Measurements from ENCODE around the gene MAGI1.

Gene MAGI1

DNA sequence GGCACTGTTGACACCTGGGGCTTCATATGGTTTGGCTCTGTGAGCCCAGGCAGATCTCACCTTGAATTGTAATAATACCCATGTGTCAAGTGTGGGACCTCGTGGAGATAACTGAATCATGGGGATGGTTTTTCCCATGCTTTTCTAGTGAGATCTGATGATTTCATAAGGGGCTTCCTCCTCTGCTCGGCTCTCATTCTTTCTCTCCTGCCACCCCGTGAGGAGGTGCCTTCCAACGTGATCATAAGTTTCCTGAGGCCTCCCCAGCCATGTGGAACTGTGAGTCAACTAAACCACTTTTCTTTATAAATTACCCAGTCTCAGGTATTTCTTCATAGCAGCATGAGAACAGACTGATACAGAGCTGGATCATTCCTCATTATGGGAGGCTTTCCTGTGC lies 695.0 kb downstream of the MAGI1 start:
- no peaks in the 10 kb centered on the region for H3K9me3 ChIP-seq (ENCODE audit: control insufficient read depth, low read depth, low read length)
- no peak overlapping the region for H3K27ac ChIP-seq (ENCODE audit: low read length)
- no peak overlapping the region for H3K4me3 ChIP-seq (ENCODE audit: low read length)
- H3K4me1 ChIP-seq (ENCODE audit: control insufficient read depth, low read depth, low read length) = peaks cover 27% of the 10 kb centered on the region
- H3K9ac ChIP-seq (ENCODE audit: low read length) = no peak overlapping the region
- no peaks in the 10 kb centered on the region for H3K27me3 ChIP-seq (ENCODE audit: control insufficient read depth, insufficient read depth, low read length)
- H3K36me3 ChIP-seq (ENCODE audit: control insufficient read depth, low read depth, low read length) = no peaks in the 10 kb centered on the region

DNA sequence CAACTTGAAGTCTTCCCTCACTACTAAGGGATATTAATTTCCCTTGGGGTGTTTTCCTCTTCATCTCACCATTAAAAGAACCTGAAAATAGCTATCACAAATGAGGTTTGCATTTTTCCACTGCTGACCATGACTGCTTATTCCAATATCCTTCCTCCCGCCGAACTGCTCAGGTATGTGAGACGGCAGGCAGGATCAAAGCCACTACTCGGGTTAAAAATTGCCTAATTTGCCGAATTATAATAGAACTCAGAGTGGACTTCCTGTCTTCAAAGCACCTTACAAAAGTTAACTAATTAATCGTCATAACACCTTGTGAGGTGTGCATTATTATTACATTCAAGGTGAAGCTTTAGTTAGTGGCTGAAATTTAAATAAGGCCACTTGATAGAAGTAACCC lies 695.7 kb downstream of the MAGI1 start:
- H3K9me3 ChIP-seq (ENCODE audit: control insufficient read depth, low read depth, low read length) = no peaks in the 10 kb centered on the region
- H3K27ac ChIP-seq (ENCODE audit: low read length) = no peak overlapping the region
- H3K36me3 ChIP-seq (ENCODE audit: control insufficient read depth, low read depth, low read length) = no peaks in the 10 kb centered on the region
- H3K27me3 ChIP-seq (ENCODE audit: control insufficient read depth, insufficient read depth, low read length) = no peaks in the 10 kb centered on the region
- peaks cover 27% of the 10 kb centered on the region for H3K4me1 ChIP-seq (ENCODE audit: control insufficient read depth, low read depth, low read length)
- H3K4me3 ChIP-seq (ENCODE audit: low read length) = no peak overlapping the region
- no peak overlapping the region for H3K9ac ChIP-seq (ENCODE audit: low read length)

DNA sequence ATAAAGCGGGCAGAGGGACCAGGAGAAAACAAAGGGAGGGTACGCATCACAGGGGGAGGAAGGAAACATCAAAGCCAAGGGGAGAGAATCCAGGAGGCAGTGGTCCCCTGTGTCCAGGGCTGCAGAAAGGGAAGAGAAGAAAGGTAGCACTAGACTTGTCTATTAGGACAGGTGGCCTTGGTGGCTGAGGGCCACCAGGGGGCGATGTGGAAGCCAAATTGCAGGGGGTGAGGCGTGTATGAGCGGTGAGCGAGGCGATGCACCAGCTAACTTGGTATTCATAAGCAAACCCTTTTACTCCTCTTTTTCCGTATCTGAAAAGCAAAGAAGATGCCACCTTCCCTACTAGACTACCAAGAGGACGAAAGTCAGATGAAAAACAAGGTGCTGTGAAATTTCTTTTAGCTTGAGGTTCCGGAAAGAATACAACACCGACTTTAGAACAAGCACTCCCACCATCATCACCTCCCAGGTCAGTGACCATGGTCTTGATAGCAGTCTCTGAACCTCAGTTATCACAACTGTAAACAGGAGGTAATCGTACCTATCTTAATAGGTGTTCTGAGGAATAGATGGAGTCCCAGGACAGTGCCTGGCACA lies 696.5 kb downstream of the MAGI1 start:
- Histone ChIP-seq H3K4me1 (ENCODE audit: control insufficient read depth, low read depth, low read length) (peaks cover 27% of the 10 kb centered on the region), H3K9ac (ENCODE audit: low read length) (no peak overlapping the region), H3K4me3 (ENCODE audit: low read length) (no peak overlapping the region), H3K9me3 (ENCODE audit: control insufficient read depth, low read depth, low read length) (no peaks in the 10 kb centered on the region), H3K36me3 (ENCODE audit: control insufficient read depth, low read depth, low read length) (no peaks in the 10 kb centered on the region), H3K27me3 (ENCODE audit: control insufficient read depth, insufficient read depth, low read length) (no peaks in the 10 kb centered on the region), H3K27ac (ENCODE audit: low read length) (no peak overlapping the region)

DNA sequence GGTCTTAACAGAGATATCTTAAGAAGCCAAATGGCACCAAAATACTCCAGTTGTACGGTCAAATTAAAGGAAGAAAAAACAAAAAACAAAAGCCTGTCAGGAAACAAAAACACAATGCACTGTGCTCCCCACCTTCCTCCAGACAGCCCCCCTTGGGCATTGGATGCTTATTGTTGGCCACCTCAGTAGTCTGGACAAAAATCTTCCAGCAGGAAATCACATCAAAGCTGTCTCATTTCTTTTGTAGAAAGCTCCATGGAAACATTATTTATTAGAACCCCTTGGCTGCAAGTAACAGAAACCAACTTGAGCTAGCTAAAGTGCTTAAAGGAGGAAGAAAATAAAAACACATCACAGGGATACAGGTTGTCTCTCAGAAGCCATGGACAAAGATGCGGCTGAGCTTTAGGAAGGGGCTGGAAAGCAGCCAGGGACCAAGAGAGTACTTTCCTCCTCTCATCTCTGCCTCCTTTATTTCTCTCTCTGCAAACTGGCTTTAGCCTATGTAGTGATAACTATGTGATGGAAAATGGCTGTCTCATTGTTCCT lies 699.5 kb downstream of the MAGI1 start:
- H3K36me3 ChIP-seq (ENCODE audit: control insufficient read depth, low read depth, low read length) = no peaks in the 10 kb centered on the region
- H3K9ac ChIP-seq (ENCODE audit: low read length) = no peak overlapping the region
- no peak overlapping the region for H3K27ac ChIP-seq (ENCODE audit: low read length)
- H3K4me3 ChIP-seq (ENCODE audit: low read length) = no peak overlapping the region
- H3K9me3 ChIP-seq (ENCODE audit: control insufficient read depth, low read depth, low read length) = no peaks in the 10 kb centered on the region
- H3K4me1 ChIP-seq (ENCODE audit: control insufficient read depth, low read depth, low read length) = peaks cover 20% of the 10 kb centered on the region
- H3K27me3 ChIP-seq (ENCODE audit: control insufficient read depth, insufficient read depth, low read length) = no peaks in the 10 kb centered on the region

DNA sequence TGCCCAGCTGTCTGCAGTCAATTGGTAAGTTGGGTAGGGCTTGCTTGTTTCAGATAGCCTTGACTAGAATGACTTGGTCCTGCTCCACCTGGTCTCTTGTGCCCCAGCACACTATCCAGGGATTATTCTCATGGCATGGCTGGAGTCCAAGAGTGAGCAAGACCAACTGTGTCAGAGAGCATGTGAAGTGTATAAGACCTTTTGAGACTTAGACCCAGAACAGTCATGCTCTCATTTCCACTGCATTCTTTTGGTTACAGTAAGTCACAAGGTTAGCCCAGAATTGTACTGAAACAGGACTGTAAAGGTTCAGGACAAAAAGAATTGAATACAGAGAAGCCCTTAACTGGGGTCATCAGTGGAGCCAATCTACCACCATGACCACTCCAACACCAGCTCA lies 700.1 kb downstream of the MAGI1 start:
- H3K9ac ChIP-seq (ENCODE audit: low read length) = no peak overlapping the region
- no peak overlapping the region for H3K4me3 ChIP-seq (ENCODE audit: low read length)
- H3K36me3 ChIP-seq (ENCODE audit: control insufficient read depth, low read depth, low read length) = no peaks in the 10 kb centered on the region
- no peaks in the 10 kb centered on the region for H3K9me3 ChIP-seq (ENCODE audit: control insufficient read depth, low read depth, low read length)
- H3K27me3 ChIP-seq (ENCODE audit: control insufficient read depth, insufficient read depth, low read length) = no peaks in the 10 kb centered on the region
- no peak overlapping the region for H3K27ac ChIP-seq (ENCODE audit: low read length)
- H3K4me1 ChIP-seq (ENCODE audit: control insufficient read depth, low read depth, low read length) = peaks cover 18% of the 10 kb centered on the region

DNA sequence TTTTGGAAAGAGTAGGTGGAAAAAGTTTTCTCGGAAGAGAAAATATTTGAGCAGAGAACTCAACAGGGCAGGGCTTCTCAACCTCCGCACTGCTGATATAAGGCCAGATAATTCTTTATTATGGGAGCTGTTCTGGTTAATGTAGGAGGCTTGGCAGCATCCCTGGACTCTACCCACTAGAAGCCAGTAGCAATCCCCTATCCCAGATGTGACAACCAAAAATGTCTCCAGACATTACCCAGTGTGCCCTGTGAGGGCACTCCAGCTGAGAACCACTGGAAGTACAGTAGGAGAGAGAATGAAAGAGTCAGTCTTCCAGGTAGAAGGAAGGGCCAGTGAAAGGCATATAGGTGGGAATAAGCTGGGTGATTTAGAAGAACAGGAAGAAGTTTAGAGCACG lies 703.1 kb downstream of the MAGI1 start:
- H3K4me1 ChIP-seq (ENCODE audit: control insufficient read depth, low read depth, low read length) = peaks cover 10% of the 10 kb centered on the region
- H3K9me3 ChIP-seq (ENCODE audit: control insufficient read depth, low read depth, low read length) = no peaks in the 10 kb centered on the region
- no peak overlapping the region for H3K27ac ChIP-seq (ENCODE audit: low read length)
- no peaks in the 10 kb centered on the region for H3K36me3 ChIP-seq (ENCODE audit: control insufficient read depth, low read depth, low read length)
- no peaks in the 10 kb centered on the region for H3K27me3 ChIP-seq (ENCODE audit: control insufficient read depth, insufficient read depth, low read length)
- H3K9ac ChIP-seq (ENCODE audit: low read length) = no peak overlapping the region
- no peak overlapping the region for H3K4me3 ChIP-seq (ENCODE audit: low read length)

DNA sequence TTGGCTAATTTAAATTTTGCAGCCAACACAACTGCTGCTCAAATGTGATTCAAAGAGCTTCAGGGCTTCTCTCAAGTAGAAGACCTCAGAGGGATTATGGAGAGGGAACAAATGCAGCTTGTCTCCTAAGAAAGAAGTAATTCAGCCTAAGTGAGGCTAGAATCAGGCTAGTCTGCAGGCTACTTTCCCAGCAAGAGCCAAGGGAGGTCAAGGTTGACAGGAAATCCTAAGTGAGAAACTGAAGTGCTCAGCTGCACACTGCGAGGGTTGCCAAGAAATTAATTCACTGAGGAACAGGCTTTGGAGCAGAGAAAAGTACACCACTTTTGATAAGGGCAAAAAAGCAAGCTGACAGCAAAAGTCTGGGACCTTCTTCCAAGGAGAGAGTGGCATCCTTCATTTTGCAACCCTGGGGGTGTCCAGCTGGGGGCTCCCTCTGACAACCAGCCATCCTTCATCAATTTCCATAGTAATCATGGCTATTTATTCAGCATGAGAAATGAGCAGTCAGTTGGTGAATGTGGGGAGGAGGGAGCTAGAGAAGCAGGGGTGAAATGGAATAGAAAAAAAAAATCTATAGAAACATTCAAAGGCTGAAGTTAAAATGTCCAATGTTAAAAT lies 704.6 kb downstream of the MAGI1 start:
- Histone ChIP-seq H3K4me3 (ENCODE audit: low read length) (no peak overlapping the region), H3K9ac (ENCODE audit: low read length) (no peak overlapping the region), H3K4me1 (ENCODE audit: control insufficient read depth, low read depth, low read length) (peaks cover 10% of the 10 kb centered on the region), H3K9me3 (ENCODE audit: control insufficient read depth, low read depth, low read length) (no peaks in the 10 kb centered on the region), H3K27me3 (ENCODE audit: control insufficient read depth, insufficient read depth, low read length) (no peaks in the 10 kb centered on the region), H3K27ac (ENCODE audit: low read length) (no peak overlapping the region), H3K36me3 (ENCODE audit: control insufficient read depth, low read depth, low read length) (no peaks in the 10 kb centered on the region)

DNA sequence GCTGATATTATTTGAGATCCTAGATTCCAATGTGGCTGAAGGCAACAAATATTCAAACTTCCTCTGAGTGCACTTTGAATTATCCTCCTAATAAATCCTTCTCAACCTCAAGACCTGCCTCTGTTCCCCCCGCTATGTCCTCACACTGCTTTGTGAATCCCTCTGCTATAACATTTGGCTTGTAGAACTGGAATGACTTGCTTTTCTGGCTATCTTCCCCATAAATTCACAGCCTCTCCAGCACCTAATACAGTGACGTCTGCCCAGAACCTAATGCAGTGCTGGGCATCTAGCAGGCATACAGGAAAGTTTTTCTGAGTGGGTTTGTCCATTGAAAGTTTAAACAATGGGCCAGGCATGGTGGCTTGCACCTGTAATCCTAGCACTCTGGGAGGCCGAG lies 707.0 kb downstream of the MAGI1 start:
- H3K27me3 ChIP-seq (ENCODE audit: control insufficient read depth, insufficient read depth, low read length) = no peaks in the 10 kb centered on the region
- H3K9ac ChIP-seq (ENCODE audit: low read length) = no peak overlapping the region
- no peak overlapping the region for H3K27ac ChIP-seq (ENCODE audit: low read length)
- no peaks in the 10 kb centered on the region for H3K9me3 ChIP-seq (ENCODE audit: control insufficient read depth, low read depth, low read length)
- no peaks in the 10 kb centered on the region for H3K36me3 ChIP-seq (ENCODE audit: control insufficient read depth, low read depth, low read length)
- no peak overlapping the region for H3K4me3 ChIP-seq (ENCODE audit: low read length)
- H3K4me1 ChIP-seq (ENCODE audit: control insufficient read depth, low read depth, low read length) = peaks cover 10% of the 10 kb centered on the region

DNA sequence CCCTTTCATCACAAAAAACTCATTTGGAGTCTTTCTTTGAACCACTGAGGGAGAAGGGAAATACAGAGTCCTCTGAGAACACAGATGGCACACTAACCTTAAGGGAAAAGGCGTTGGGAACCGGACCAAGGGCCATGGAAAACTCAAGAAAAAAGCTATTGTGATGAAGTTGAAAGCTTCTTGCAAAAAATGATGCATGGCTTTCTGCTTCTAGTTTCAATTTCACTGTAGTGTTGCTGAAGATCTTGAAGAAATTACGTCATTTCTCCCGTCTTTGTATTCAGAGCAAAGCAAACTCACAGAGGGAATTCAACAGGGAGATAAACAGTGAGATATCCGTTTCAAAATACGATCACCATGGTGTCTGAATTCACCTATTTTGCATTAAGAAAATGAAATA lies 708.6 kb downstream of the MAGI1 start:
- no peaks in the 10 kb centered on the region for H3K9me3 ChIP-seq (ENCODE audit: control insufficient read depth, low read depth, low read length)
- no peak overlapping the region for H3K27ac ChIP-seq (ENCODE audit: low read length)
- no peaks in the 10 kb centered on the region for H3K27me3 ChIP-seq (ENCODE audit: control insufficient read depth, insufficient read depth, low read length)
- no peak overlapping the region for H3K4me3 ChIP-seq (ENCODE audit: low read length)
- peaks cover 10% of the 10 kb centered on the region for H3K4me1 ChIP-seq (ENCODE audit: control insufficient read depth, low read depth, low read length)
- no peaks in the 10 kb centered on the region for H3K36me3 ChIP-seq (ENCODE audit: control insufficient read depth, low read depth, low read length)
- H3K9ac ChIP-seq (ENCODE audit: low read length) = no peak overlapping the region

DNA sequence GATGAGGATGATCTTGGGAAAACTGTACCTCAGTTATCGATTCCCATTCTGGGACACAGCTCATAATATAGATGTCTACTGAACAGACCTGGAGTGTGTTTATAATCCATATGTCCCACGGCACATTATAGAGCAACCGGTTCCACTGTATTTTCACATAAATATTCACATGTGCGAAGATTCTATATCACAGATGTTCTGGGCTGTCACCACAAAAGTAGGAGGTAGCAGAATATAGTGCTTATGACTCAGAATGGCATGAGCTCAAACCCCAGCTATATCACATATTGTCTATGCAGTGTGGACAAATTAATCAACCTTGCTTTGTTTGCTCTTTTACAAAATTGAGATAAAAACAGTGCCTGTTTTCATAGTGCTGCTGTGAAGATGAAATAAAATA lies 710.6 kb downstream of the MAGI1 start:
- Histone ChIP-seq H3K27ac (ENCODE audit: low read length) (no peak overlapping the region), H3K9me3 (ENCODE audit: control insufficient read depth, low read depth, low read length) (no peaks in the 10 kb centered on the region), H3K4me1 (ENCODE audit: control insufficient read depth, low read depth, low read length) (no peaks in the 10 kb centered on the region), H3K36me3 (ENCODE audit: control insufficient read depth, low read depth, low read length) (no peaks in the 10 kb centered on the region), H3K27me3 (ENCODE audit: control insufficient read depth, insufficient read depth, low read length) (no peaks in the 10 kb centered on the region), H3K9ac (ENCODE audit: low read length) (no peak overlapping the region), H3K4me3 (ENCODE audit: low read length) (no peak overlapping the region)

DNA sequence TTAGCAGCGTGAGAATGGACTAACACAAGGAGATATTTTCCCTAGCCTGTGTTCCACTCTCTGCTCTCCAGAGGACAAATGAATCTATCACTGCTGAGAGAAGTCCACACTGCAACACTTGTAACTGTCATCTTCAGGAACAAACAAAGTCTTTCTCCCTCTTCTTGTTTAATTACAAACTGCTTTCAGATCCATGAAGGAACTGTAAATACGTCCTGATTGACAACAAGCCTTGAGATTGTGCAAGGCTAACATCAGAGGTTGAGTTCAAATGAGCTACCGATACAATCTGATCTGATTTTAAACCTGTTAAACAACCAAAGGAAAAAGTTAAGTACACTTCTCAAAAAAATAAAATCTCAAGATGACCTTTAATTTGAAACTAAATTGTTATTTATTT lies 712.1 kb downstream of the MAGI1 start:
- Histone ChIP-seq H3K4me1 (ENCODE audit: control insufficient read depth, low read depth, low read length) (no peaks in the 10 kb centered on the region), H3K4me3 (ENCODE audit: low read length) (no peak overlapping the region), H3K27me3 (ENCODE audit: control insufficient read depth, insufficient read depth, low read length) (no peaks in the 10 kb centered on the region), H3K27ac (ENCODE audit: low read length) (no peak overlapping the region), H3K9me3 (ENCODE audit: control insufficient read depth, low read depth, low read length) (no peaks in the 10 kb centered on the region), H3K36me3 (ENCODE audit: control insufficient read depth, low read depth, low read length) (no peaks in the 10 kb centered on the region), H3K9ac (ENCODE audit: low read length) (no peak overlapping the region)

DNA sequence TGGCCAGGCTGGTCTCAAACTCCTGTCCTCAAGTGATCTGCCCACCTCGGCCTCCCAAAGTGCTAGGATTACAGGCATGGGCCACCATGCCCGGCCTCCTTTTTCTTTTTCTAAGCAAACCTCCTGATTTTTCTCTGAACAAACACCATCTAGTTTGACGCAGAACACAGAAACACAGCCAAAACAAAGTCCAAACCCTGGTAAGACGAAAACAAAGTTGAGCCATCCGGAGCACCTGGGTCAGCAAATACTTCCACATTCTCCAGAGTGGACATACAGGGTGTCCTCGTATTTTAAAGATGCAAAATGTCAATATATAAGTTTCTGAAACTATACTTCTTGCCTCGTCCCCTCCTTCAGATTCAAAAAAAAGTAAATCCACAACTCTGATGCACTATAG lies 715.8 kb downstream of the MAGI1 start:
- Histone ChIP-seq H3K4me1 (ENCODE audit: control insufficient read depth, low read depth, low read length) (no peaks in the 10 kb centered on the region), H3K27me3 (ENCODE audit: control insufficient read depth, insufficient read depth, low read length) (no peaks in the 10 kb centered on the region), H3K27ac (ENCODE audit: low read length) (no peak overlapping the region), H3K4me3 (ENCODE audit: low read length) (no peak overlapping the region), H3K9me3 (ENCODE audit: control insufficient read depth, low read depth, low read length) (no peaks in the 10 kb centered on the region), H3K9ac (ENCODE audit: low read length) (no peak overlapping the region), H3K36me3 (ENCODE audit: control insufficient read depth, low read depth, low read length) (no peaks in the 10 kb centered on the region)
